K562 (cell line): ENCODE results near the gene COA7. TPM values are rescaled to one million over a fixed set of nuclear protein-coding genes. Genes with fewer than 3 reads are reported as not detected.

Experiments
- ATAC-seq: fragments of 200-7000 bp; cut with Tn5 transposase; 3 replicates; pipeline ENCODE4 v1.9.1; 2020; ENCODE audit warnings: moderate library complexity
- BruUV-seq: library from RNA; stranded (reverse); fragments of 400-500 nt; replicated peaks from 2 replicates; lab custom pipeline; 2021; lab: Mats Ljungman, UMichigan
- CTCF ChIA-PET: fragments of 300-600 bp; formaldehyde crosslinking; extraction: SDS; loops from one replicate; lab custom pipeline; 2021; ENCODE audit warnings: low intra/inter-chr PET ratio; lab: Yijun Ruan, JAX
- POLR2A ChIA-PET: fragments of 300-600, 350-650 bp; sonication (Branson Sonifier 250); formaldehyde crosslinking; extraction: SDS; loops from one replicate; lab custom pipeline; 2021; ENCODE audit warnings: antibody characterized with exemption, inconsistent platforms; lab: Yijun Ruan, JAX
- DNase-seq, 4 experiments: peaks; one replicate each; pipeline versions ENCODE4 v3.0.0 to v3.0.0-alpha.2; 2011 to 2018; ENCODE audit warnings: low spot score in 3 of 4, mixed read lengths in 3 of 4; ENCODE audit errors: extremely low read depth in 1 of 4
- FAIRE-seq: peaks from 2 replicates; lab custom pipeline; 2011; peaks lifted over from hg19 to GRCh38; lab: Jason Lieb, UNC
- H2AFZ ChIP-seq: 2 replicates; pipeline ENCODE4 v1.6.0; 2011; ENCODE audit warnings: low read depth, low read length, control low read depth, inconsistent platforms
- H3K27ac ChIP-seq: fragments of 200-600 bp; 3 replicates; pipeline ENCODE4 v1.8.0; 2011; ENCODE audit warnings: low read depth, mild to moderate bottlenecking, control low read depth, inconsistent platforms, low read length, moderate library complexity, mixed read lengths; ENCODE audit errors: extremely low read depth
- H3K27me3 ChIP-seq, 2 experiments: fragments of 300-600 bp in 1 of 2; 2 replicates in 1 of 2; 3 replicates in 1 of 2; pipeline versions ENCODE4 v1.6.0 to v1.8.0; 2011; ENCODE audit warnings: inconsistent platforms in 2 of 2, low read length in 2 of 2, mild to moderate bottlenecking in 1 of 2, mixed read lengths in 1 of 2, moderate library complexity in 1 of 2; ENCODE audit not compliant: control insufficient read depth in 2 of 2, insufficient read depth in 2 of 2
- H3K36me3 ChIP-seq: fragments of 300-600 bp; 3 replicates; pipeline ENCODE4 v1.8.0; 2011; ENCODE audit warnings: mild to moderate bottlenecking, low read length, inconsistent platforms; ENCODE audit not compliant: control insufficient read depth, insufficient read depth
- H3K4me1 ChIP-seq, 2 experiments: fragments of 200-600 bp in 1 of 2; replicated peaks in 1 of 2; 2 replicates in 1 of 2; 3 replicates in 1 of 2; pipeline versions ENCODE4 v1.5.1 to v1.8.0; 2011; ENCODE audit warnings: inconsistent platforms in 2 of 2, low read length in 2 of 2, mild to moderate bottlenecking in 1 of 2, mixed read lengths in 1 of 2, moderate library complexity in 1 of 2; ENCODE audit not compliant: control insufficient read depth in 2 of 2, insufficient read depth in 2 of 2
- H3K4me2 ChIP-seq: 2 replicates; pipeline ENCODE4 v1.6.1; 2011; ENCODE audit warnings: low read length, control low read depth, inconsistent platforms, mixed read lengths; ENCODE audit not compliant: insufficient read depth
- H3K4me3 ChIP-seq: fragments of 200-600 bp; sonication (generic), shearing (Covaris generic); 2 replicates; pipeline ENCODE4 v1.5.1; 2016; ENCODE audit warnings: control low read depth, inconsistent platforms
- H3K79me2 ChIP-seq: fragments of 200-600 bp; 3 replicates; pipeline ENCODE4 v1.8.0; 2011; ENCODE audit warnings: low read length, inconsistent platforms; ENCODE audit not compliant: control insufficient read depth, insufficient read depth
- H3K9ac ChIP-seq, 2 experiments: 2 replicates each; pipeline versions ENCODE4 v1.6.0 to v1.6.1; 2011; ENCODE audit warnings: low read depth in 2 of 2, low read length in 2 of 2, control low read depth in 1 of 2, inconsistent platforms in 1 of 2, mild to moderate bottlenecking in 1 of 2, mixed read lengths in 1 of 2; ENCODE audit not compliant: insufficient read depth in 1 of 2
- H3K9me1 ChIP-seq: one replicate; pipeline ENCODE4 v1.6.0; 2011; ENCODE audit warnings: inconsistent platforms, mild to moderate bottlenecking, low read length, moderate library complexity; ENCODE audit not compliant: control insufficient read depth, insufficient read depth
- H3K9me3 ChIP-seq: replicated peaks from 2 replicates; pipeline ENCODE4 v1.5.1; 2011; ENCODE audit warnings: low read depth, low read length, inconsistent platforms; ENCODE audit not compliant: control insufficient read depth, insufficient read depth
- H4K20me1 ChIP-seq: replicated peaks from 2 replicates; pipeline ENCODE4 v1.6.1; 2011; ENCODE audit warnings: low read length, inconsistent platforms, mixed read lengths; ENCODE audit not compliant: control insufficient read depth, insufficient read depth
- CCAR2 ChIP-seq: fragments of 200-400 bp; formaldehyde crosslinking; IDR thresholded peaks from 2 replicates; pipeline ENCODE4 v1.6.1; 2017; ENCODE audit warnings: mild to moderate bottlenecking, low read depth, low read length
- FOXJ2 ChIP-seq: fragments of 200-800 bp; sonication (Bioruptor generic); IDR thresholded peaks from 2 replicates; pipeline ENCODE4 v1.6.1; 2016; ENCODE audit warnings: missing genetic modification characterization, missing compliant biosample characterization
- GATAD2B ChIP-seq: fragments of 450-650 bp; IDR thresholded peaks from 2 replicates; pipeline ENCODE4 v1.6.1; 2017; ENCODE audit warnings: mild to moderate bottlenecking, borderline replicate concordance
- MTF1 ChIP-seq: fragments of 250-450 bp; sonication (Bioruptor Pico); IDR thresholded peaks from 2 replicates; pipeline ENCODE4 v1.9.0; 2021; ENCODE audit warnings: moderate library complexity, mild to moderate bottlenecking, inconsistent platforms, borderline replicate concordance
- NCOR1 ChIP-seq: fragments of 450-650 bp; IDR thresholded peaks from 2 replicates; pipeline ENCODE4 v1.6.1; 2016; ENCODE audit warnings: mild to moderate bottlenecking, moderate library complexity
- NR2C2 ChIP-seq, 2 experiments: fragments of 200-800 bp in 1 of 2; sonication (Bioruptor generic) in 1 of 2; sonication (generic) in 1 of 2; formaldehyde crosslinking in 1 of 2; IDR thresholded peaks; 2 replicates each; pipeline versions ENCODE4 v1.6.1 to v1.8.0; 2016 to 2022; ENCODE audit warnings: mild to moderate bottlenecking in 1 of 2, missing compliant biosample characterization in 1 of 2, missing genetic modification characterization in 1 of 2, missing genetic modification reagents in 1 of 2
- POLR2H ChIP-seq: IDR thresholded peaks from 2 replicates; pipeline ENCODE4 v1.6.1; 2016; ENCODE audit warnings: missing genetic modification characterization, low read depth, mild to moderate bottlenecking, control low read depth, missing compliant biosample characterization, moderate library complexity
- STAT6 ChIP-seq: sonication (generic); formaldehyde crosslinking; IDR thresholded peaks from 2 replicates; pipeline ENCODE4 v1.8.1; 2023; ENCODE audit warnings: mild to moderate bottlenecking, missing genetic modification reagents
- ZHX1 ChIP-seq: fragments of 150-350 bp; conservative IDR thresholded peaks from 2 replicates; pipeline ENCODE4 v1.6.1; 2014; ENCODE audit warnings: low read length
- ZNF586 ChIP-seq: fragments of 450-650 bp; formaldehyde crosslinking; conservative IDR thresholded peaks from 2 replicates; pipeline ENCODE4 v1.4.0; 2020; ENCODE audit warnings: mild to moderate bottlenecking, moderate library complexity
- WGBS: fragments of 100-300 bp; shearing (Covaris generic); methylation state at CpG from one replicate; pipeline ENCODE4 v1.1.6; 2016; ENCODE audit warnings: low coverage, mixed read lengths; ENCODE audit not compliant: insufficient coverage; ENCODE audit errors: missing lambda C conversion rate; 5-methylcytosine and 5-hydroxymethylcytosine counted together
- in situ Hi-C: fragments of 300-500 bp; cut with MboI; formaldehyde crosslinking; loops from 4 replicates; pipeline ENCODE4 v1.15.0; 2018; ENCODE audit warnings: inconsistent platforms, mixed read lengths
- intact Hi-C: fragments of 100-400 bp; cut with micrococcal nuclease; formaldehyde crosslinking; loops from 2 replicates; pipeline ENCODE4 v1.14.2; 2022
- polyA plus RNA-seq, 8 experiments: library from polyadenylated mRNA; depleted of rRNA in 4 of 8; stranded (reverse) in 5 of 8; unstranded in 3 of 8; fragments of >200 nt; fragmentation: Nextera tagmentation in 2 of 8; fragmentation: Illumina TruSeq in 1 of 8; extraction: Ambion mirVana in 2 of 8; extraction: Trizol in 1 of 8; gene quantifications; 2 replicates each; pipeline versions ENCODE4 v1.2.1 to v1.2.3, GENCODE V29; 2011 to 2014; ENCODE audit warnings: inconsistent platforms in 1 of 8, missing spikeins in 1 of 8
- total RNA-seq, 7 experiments: library from RNA; depleted of rRNA in 6 of 7; stranded (reverse); fragments of >200 nt in 6 of 7; fragmentation: Illumina TruSeq in 2 of 7; extraction: Trizol in 2 of 7; gene quantifications; 2 replicates each; pipeline versions ENCODE4 v1.2.1 to v1.2.3, GENCODE V29; 2011 to 2021; ENCODE audit warnings: low replicate concordance in 1 of 7

The COA7 gene
- total and polyA plus RNA-seq, 9 of the 15 experiments (the other 6 are each of a cell fraction or from before 2014, with no cell fraction given) = 19.4 to 82.8 (median 51.0) TPM

GRCh38 chr1:52637946-52638345, 60.2 kb downstream of the COA7 start:
- Histone ChIP-seq H3K4me1 (peaks cover 0 to 11% of the 10 kb centered on the region in 2 experiments; a peak in 3 of 5 replicates), H4K20me1 (no peaks in the 10 kb centered on the region), H3K27ac (no peak overlapping the region), H3K4me3 (no peak overlapping the region)
- no peak for FAIRE-seq
- BruUV-seq = no TSS peak
- POLR2A ChIA-PET = interaction anchor here (0.8 to 1.5 kb wide), 5 partner anchors 10 to 157 kb away, joined by 3 to 5 read pairs (median 3); no protein-coding TSS in a partner anchor
- in situ Hi-C loops = no loop called here
- no peak for TF ChIP-seq NCOR1
- no peak for TF ChIP-seq MTF1 (CRISPR knock-in tag)
- TF ChIP-seq GATAD2B = no peak
- no peak for TF ChIP-seq ZHX1
- no peak for TF ChIP-seq POLR2H (tag)
- TF ChIP-seq CCAR2 = no peak
- TF ChIP-seq ZNF586 = no peak
- no peak for TF ChIP-seq FOXJ2 (tag)
- TF ChIP-seq STAT6 (CRISPR knock-in tag) = no peak
- TF ChIP-seq NR2C2 (CRISPR knock-in tag; IDR thresholded peaks at IDR 0.05) = no peak
- TF ChIP-seq NR2C2 (tag; IDR thresholded peaks at IDR 0.05) = no peak
- TF ChIP-seq, all 486 proteins: peak for 0
- Histone ChIP-seq H3K9me3 (no peaks in the 10 kb centered on the region), H3K4me2 (no peak overlapping the region), H3K9me1 (no peaks in the 10 kb centered on the region), H3K27me3 (no peaks in the 10 kb centered on the region), H3K79me2 (no peaks in the 10 kb centered on the region), H3K36me3 (no peaks in the 10 kb centered on the region), H3K9ac (no peak overlapping the region), H2AFZ (peak overlapping the region; percentile 58)
- CTCF ChIA-PET = no interaction called here
- 28% methylated on average over 4 of the region's 4 CpGs for whole genome bisulfite sequencing
- ATAC-seq (no peak), DNase-seq (no peak)
- intact Hi-C loops = no loop called here
